ENCODE measurements around the gene RUBCN.
"Not testable (repeated sequence)": the region's sequence is repeated elsewhere in the genome, so short reads cannot be mapped to it uniquely, and the experiment has no call there.

Gene RUBCN

GRCh38 chr3:197734667-197735318 lies 1.9 kb downstream of the RUBCN start:
- DNase-seq, result no peak

- no peak for DNase-seq
These were observed 3.7 kb downstream of the RUBCN start for GRCh38 chr3:197733042-197733441.

- DNase-seq, result not testable (repeated sequence)
These were observed 5.2 kb downstream of the RUBCN start for GRCh38 chr3:197731483-197731882.

GRCh38 chr3:197730770-197731169 lies 5.9 kb downstream of the RUBCN start:
- DNase-seq, result not testable (repeated sequence)

GRCh38 chr3:197730200-197730599 lies 6.5 kb downstream of the RUBCN start:
- peak; percentile 85 for DNase-seq

GRCh38 chr3:197728487-197728886 lies 8.2 kb downstream of the RUBCN start:
- no peak for DNase-seq

- not testable (repeated sequence) for DNase-seq
These were observed 8.8 kb downstream of the RUBCN start for GRCh38 chr3:197727878-197728277.

GRCh38 chr3:197722734-197723133 lies 14.0 kb downstream of the RUBCN start:
- no peak for DNase-seq

GRCh38 chr3:197720694-197721093 lies 16.0 kb downstream of the RUBCN start:
- DNase-seq, result no peak

- DNase-seq, result peak; percentile 50
These were observed 17.8 kb downstream of the RUBCN start for GRCh38 chr3:197718891-197719290.

- DNase-seq, result no peak
These were observed 22.5 kb downstream of the RUBCN start for GRCh38 chr3:197714251-197714650.

- DNase-seq, result no peak
These were observed 23.3 kb downstream of the RUBCN start for GRCh38 chr3:197713477-197713822.

- DNase-seq, result peak; percentile 97
These were observed 24.6 kb downstream of the RUBCN start for GRCh38 chr3:197711973-197712707.

- peak; percentile 31 for DNase-seq
These were observed 25.7 kb downstream of the RUBCN start for GRCh38 chr3:197710965-197711364.

- no peak for DNase-seq
These were observed 27.6 kb downstream of the RUBCN start for GRCh38 chr3:197709135-197709534.

GRCh38 chr3:197706658-197707057 lies 30.0 kb downstream of the RUBCN start:
- DNase-seq, result no peak

GRCh38 chr3:197701841-197702240 lies 34.9 kb downstream of the RUBCN start:
- DNase-seq, result no peak

- peak; percentile 7 for DNase-seq
These were observed 36.6 kb downstream of the RUBCN start for GRCh38 chr3:197700095-197700494.

GRCh38 chr3:197697355-197697754 lies 39.3 kb downstream of the RUBCN start:
- no peak for DNase-seq

- no peak for DNase-seq
These were observed 42.5 kb downstream of the RUBCN start for GRCh38 chr3:197694251-197694650.

GRCh38 chr3:197692641-197693040 lies 44.1 kb downstream of the RUBCN start:
- no peak for DNase-seq

GRCh38 chr3:197690754-197691153 lies 46.0 kb downstream of the RUBCN start:
- DNase-seq, result no peak

- no peak for DNase-seq
These were observed 49.1 kb downstream of the RUBCN start for GRCh38 chr3:197687570-197687969.

GRCh38 chr3:197686899-197687298 lies 49.8 kb downstream of the RUBCN start:
- DNase-seq, result no peak

Measured in fibroblast of skin of scalp (primary cell).